IMR-90 (cell line): ENCODE data around the gene VSIG10L. TPM values are rescaled to one million over a fixed set of nuclear protein-coding genes. Genes with fewer than 3 reads are reported as not detected.

Source experiments
- ATAC-seq: fragments of 200-7000 bp; cut with Tn5 transposase; 2 replicates; pipeline ENCODE4 v1.9.1; 2020; ENCODE audit warnings: low read depth, mild to moderate bottlenecking, moderate library complexity
- BruUV-seq: library from RNA; stranded (reverse); fragments of 400-500 nt; replicated peaks from 2 replicates; lab custom pipeline; 2021; lab: Mats Ljungman, UMichigan
- CTCF ChIA-PET: fragments of 300-600 bp; formaldehyde crosslinking; extraction: SDS; loops from one replicate; lab custom pipeline; 2021; ENCODE audit warnings: antibody characterized with exemption; lab: Yijun Ruan, JAX
- POLR2A ChIA-PET: fragments of 300-600 bp; sonication (Branson Sonifier 250); formaldehyde crosslinking; loops from one replicate; lab custom pipeline; 2022; ENCODE audit warnings: antibody characterized with exemption; ENCODE audit not compliant: unreplicated experiment; lab: Charles Lee
- DNase-seq: peaks from one replicate; pipeline ENCODE4 v3.0.0; 2013
- H2AFZ ChIP-seq: replicated peaks from 2 replicates; pipeline ENCODE3; 2013; ENCODE audit warnings: low read length, mild to moderate bottlenecking; ENCODE audit not compliant: poor library complexity
- H2AK5ac ChIP-seq: 2 replicates; pipeline ENCODE4 v1.6.1; 2013; ENCODE audit warnings: low read depth, low read length, inconsistent platforms
- H2AK9ac ChIP-seq: replicated peaks from 2 replicates; pipeline ENCODE3; 2013; ENCODE audit warnings: mild to moderate bottlenecking, low read depth, low read length, moderate library complexity; ENCODE audit not compliant: poor library complexity
- H2BK120ac ChIP-seq: 2 replicates; pipeline ENCODE4 v1.6.1; 2013; ENCODE audit warnings: low read depth, low read length, inconsistent platforms
- H2BK15ac ChIP-seq: 3 replicates; pipeline ENCODE4 v1.6.1; 2013; ENCODE audit warnings: low read depth, low read length, inconsistent platforms
- H2BK20ac ChIP-seq: 2 replicates; pipeline ENCODE4 v1.6.1; 2013; ENCODE audit warnings: low read depth, mild to moderate bottlenecking, inconsistent platforms, low read length, moderate library complexity
- H2BK5ac ChIP-seq: 2 replicates; pipeline ENCODE4 v1.6.1; 2013; ENCODE audit warnings: mild to moderate bottlenecking, low read depth, low read length, inconsistent platforms; ENCODE audit not compliant: poor library complexity, severe bottlenecking
- H3K14ac ChIP-seq: replicated peaks from 2 replicates; pipeline ENCODE4 v1.6.1; 2013; ENCODE audit warnings: low read depth, low read length, inconsistent platforms
- H3K18ac ChIP-seq: 2 replicates; pipeline ENCODE4 v1.6.1; 2013; ENCODE audit warnings: low read depth, low read length, control low read depth
- H3K23ac ChIP-seq: 2 replicates; pipeline ENCODE4 v1.6.1; 2013; ENCODE audit warnings: low read depth, low read length, inconsistent platforms
- H3K27ac ChIP-seq: 2 replicates; pipeline ENCODE4 v1.5.1; 2013; ENCODE audit warnings: mild to moderate bottlenecking, control low read depth, low read length; ENCODE audit not compliant: insufficient read depth
- H3K27me3 ChIP-seq: 2 replicates; pipeline ENCODE4 v1.6.1; 2013; ENCODE audit warnings: low read length; ENCODE audit not compliant: control insufficient read depth, insufficient read depth
- H3K36me3 ChIP-seq: 2 replicates; pipeline ENCODE4 v1.6.1; 2013; ENCODE audit warnings: low read length, mixed read lengths; ENCODE audit not compliant: control insufficient read depth, insufficient read depth
- H3K4ac ChIP-seq: 2 replicates; pipeline ENCODE4 v1.6.1; 2013; ENCODE audit warnings: low read depth, low read length, inconsistent platforms
- H3K4me1 ChIP-seq: 2 replicates; pipeline ENCODE4 v1.6.1; 2013; ENCODE audit warnings: low read length, mixed read lengths; ENCODE audit not compliant: control insufficient read depth, insufficient read depth
- H3K4me2 ChIP-seq: 2 replicates; pipeline ENCODE4 v1.6.1; 2013; ENCODE audit warnings: low read depth, mild to moderate bottlenecking, control low read depth, low read length, moderate library complexity
- H3K4me3 ChIP-seq: 2 replicates; pipeline ENCODE4 v1.5.1; 2013; ENCODE audit warnings: low read depth, mild to moderate bottlenecking, control low read depth, low read length, moderate library complexity; ENCODE audit not compliant: insufficient read depth
- H3K56ac ChIP-seq: 2 replicates; pipeline ENCODE4 v1.6.1; 2013; ENCODE audit warnings: low read length, inconsistent platforms; ENCODE audit not compliant: insufficient read depth; ENCODE audit errors: extremely low read depth
- H3K79me1 ChIP-seq, 2 experiments: 2 replicates each; pipeline ENCODE4 v1.6.1; 2013; ENCODE audit warnings: low read length in 2 of 2, inconsistent platforms in 1 of 2, low read depth in 1 of 2
- H3K9ac ChIP-seq: 2 replicates; pipeline ENCODE4 v1.6.1; 2013; ENCODE audit warnings: low read depth, low read length, control low read depth
- H3K9me1 ChIP-seq: 2 replicates; pipeline ENCODE4 v1.6.1; 2013; ENCODE audit warnings: low read length, inconsistent platforms; ENCODE audit not compliant: insufficient read depth
- H3K9me3 ChIP-seq: 2 replicates; pipeline ENCODE4 v1.6.1; 2013; ENCODE audit warnings: low read length; ENCODE audit not compliant: control insufficient read depth, insufficient read depth
- H4K20me1 ChIP-seq: 2 replicates; pipeline ENCODE4 v1.6.1; 2013; ENCODE audit warnings: low read length, inconsistent platforms; ENCODE audit not compliant: insufficient read depth
- H4K5ac ChIP-seq: 2 replicates; pipeline ENCODE4 v1.6.1; 2013; ENCODE audit warnings: mild to moderate bottlenecking, low read depth, low read length, control low read depth
- H4K8ac ChIP-seq, 2 experiments: 2 replicates each; pipeline ENCODE4 v1.6.1; 2013; ENCODE audit warnings: low read depth in 2 of 2, low read length in 2 of 2, control low read depth in 1 of 2, inconsistent platforms in 1 of 2
- H4K91ac ChIP-seq: 2 replicates; pipeline ENCODE4 v1.6.1; 2013; ENCODE audit warnings: low read depth, low read length, inconsistent platforms; ENCODE audit not compliant: insufficient read depth
- CHD1 ChIP-seq: IDR thresholded peaks from 2 replicates; pipeline ENCODE4 v1.6.1; 2012; ENCODE audit warnings: low read depth, low read length, improper control_type of control experiment
- RCOR1 ChIP-seq: IDR thresholded peaks from 2 replicates; pipeline ENCODE4 v1.6.1; 2012; ENCODE audit warnings: mild to moderate bottlenecking, low read length, improper control_type of control experiment; ENCODE audit not compliant: insufficient replicate concordance
- whole genome bisulfite sequencing, 2 experiments: methylation state at CpG; one replicate each; pipeline versions ENCODE4 v1.1.5 to v1.1.7; 2013; ENCODE audit warnings: missing lambda C conversion rate in 2 of 2; ENCODE audit not compliant: insufficient read length in 1 of 2; ENCODE audit errors: extremely low coverage in 2 of 2; 5-methylcytosine and 5-hydroxymethylcytosine counted together
- dilution Hi-C: fragments of 300-500 bp; cut with HindIII; formaldehyde crosslinking; loops from one replicate; pipeline ENCODE4 v1.14.3; 2018; ENCODE audit warnings: low sequenced_read_pairs; ENCODE audit not compliant: unreplicated experiment
- in situ Hi-C: fragments of 300-500 bp; cut with MboI; formaldehyde crosslinking; loops from 3 replicates; pipeline ENCODE4 v1.14.3; 2019; ENCODE audit warnings: low sequenced_read_pairs, inconsistent platforms, mixed read lengths
- intact Hi-C: fragments of 100-400 bp; cut with micrococcal nuclease; formaldehyde crosslinking; loops from 2 replicates; pipeline ENCODE4 v1.10.0; 2022
- polyA plus RNA-seq, 3 experiments: library from polyadenylated mRNA; depleted of rRNA; stranded (reverse); fragments of >200 nt; gene quantifications; 2 replicates each; pipeline ENCODE4 v1.2.3, GENCODE V29; 2012; ENCODE audit warnings: low replicate concordance in 1 of 3
- total RNA-seq: library from RNA; depleted of rRNA; stranded (reverse); fragments of >200 nt; gene quantifications from 2 replicates; pipeline ENCODE4 v1.2.3, GENCODE V29; 2012

VSIG10L gene
- total and polyA plus RNA-seq, 2 of the 4 experiments (the other 2 are of a cell fraction) = 0.18 to 1.2 TPM

DNA sequence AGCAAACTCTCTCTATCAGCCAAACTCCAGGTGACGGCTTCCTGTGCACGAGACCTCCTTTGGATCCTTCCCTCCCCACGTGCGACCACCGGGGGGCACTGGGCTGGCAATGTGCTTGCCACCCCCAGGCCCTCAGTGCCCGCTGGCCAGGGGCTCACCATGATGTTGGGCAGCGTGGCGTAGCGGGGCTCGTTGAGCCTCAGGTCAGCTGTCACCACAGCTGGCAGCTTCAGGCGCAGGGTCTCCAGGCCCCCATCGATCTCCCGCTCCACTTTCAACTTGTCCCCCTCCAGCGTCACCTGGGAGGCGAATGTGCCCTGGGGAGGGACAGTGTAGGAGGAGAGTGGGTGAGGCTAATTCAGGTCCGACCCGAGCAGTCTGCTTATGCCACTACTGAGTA, 4.8 kb upstream of the VSIG10L start:
- no peak overlapping the region for H4K5ac ChIP-seq
- no peak overlapping the region for H2BK20ac ChIP-seq
- no peak overlapping the region for H2BK120ac ChIP-seq
- ChIA-PET CTCF (no interaction called here), POLR2A (no interaction called here)
- no peak overlapping the region for H4K91ac ChIP-seq
- dilution Hi-C loops (no loop called here), in situ Hi-C loops (no loop called here), intact Hi-C loops (no loop called here)
- peak overlapping the region; percentile 46 for H2AFZ ChIP-seq
- no peak overlapping the region for H3K4ac ChIP-seq
- peaks cover 30% of the 10 kb centered on the region for H3K36me3 ChIP-seq
- no peak overlapping the region for H2BK5ac ChIP-seq
- H3K27me3 ChIP-seq = no peaks in the 10 kb centered on the region
- no peak overlapping the region for H3K27ac ChIP-seq
- H3K4me3 ChIP-seq = no peak overlapping the region
- no peak overlapping the region for H3K4me2 ChIP-seq
- H3K14ac ChIP-seq = no peak overlapping the region
- no peaks in the 10 kb centered on the region for H3K79me1 ChIP-seq
- H2AK9ac ChIP-seq = peak overlapping the region; percentile 9
- no peak overlapping the region for H2BK15ac ChIP-seq
- no peak overlapping the region for H2AK5ac ChIP-seq
- no peak for ATAC-seq
- peaks cover 2% of the 10 kb centered on the region; the same call in 1 of the 2 replicates for H3K4me1 ChIP-seq
- no peak overlapping the region for H3K9ac ChIP-seq
- 88% methylated on average over 7 of the region's 17 CpGs; no CpG with 5 or more reads in 1 of the 2 experiments for WGBS, 2 experiments
- no peaks in the 10 kb centered on the region; the same call in 1 of the 2 replicates for H3K9me1 ChIP-seq
- H3K56ac ChIP-seq = no peak overlapping the region
- no peak for DNase-seq
- H3K18ac ChIP-seq = no peak overlapping the region
- H4K8ac ChIP-seq = no peak overlapping the region
- H3K9me3 ChIP-seq = no peaks in the 10 kb centered on the region; the same call in 1 of the 2 replicates
- no peak overlapping the region for H3K23ac ChIP-seq
- no peaks in the 10 kb centered on the region for H4K20me1 ChIP-seq
- no TSS peak for BruUV-seq
- TF ChIP-seq CHD1 (no peak), RCOR1 (no peak)
